OCI-LY7 (cell line): Measurements from ENCODE around the gene ELMO1.

ENCODE experiments used
- EZH2phosphoT487 ChIP-seq: fragments of 200-600 bp; sonication (generic); IDR thresholded peaks from 2 replicates; pipeline ENCODE4 v1.6.1; 2018; ENCODE audit warnings: low read depth, borderline replicate concordance, mild to moderate bottlenecking, mixed run types, antibody characterized with exemption, low read length, moderate library complexity, mixed read lengths
- TF ChIP-seq, protein P1 (sequence below): fragments of 200-600 bp; sonication (generic); conservative IDR thresholded peaks from 2 replicates; pipeline ENCODE4 v1.5.1; 2014; ENCODE audit warnings: mild to moderate bottlenecking, antibody characterized with exemption, low read length, moderate library complexity, mixed read lengths

DNA sequence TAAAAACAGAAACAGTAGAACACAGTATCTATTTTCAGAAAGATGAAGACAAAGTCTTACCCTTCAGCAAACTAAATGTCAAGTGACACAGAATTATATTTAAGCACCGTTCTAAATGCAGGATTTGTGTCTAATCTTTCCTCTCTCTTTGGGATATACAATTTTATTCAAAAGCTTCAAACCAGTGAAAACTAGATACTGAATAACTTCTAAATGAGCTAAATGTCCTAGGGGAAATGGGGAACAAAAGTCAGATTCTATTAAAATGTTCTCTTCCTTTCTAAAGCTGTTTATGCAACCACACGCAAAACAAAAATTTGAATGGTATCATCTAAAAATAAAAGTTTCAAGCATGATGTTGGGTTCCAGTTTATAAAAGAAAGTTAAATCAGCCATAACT is 588.0 kb downstream of the ELMO1 start:
- TF ChIP-seq, protein P1, sequence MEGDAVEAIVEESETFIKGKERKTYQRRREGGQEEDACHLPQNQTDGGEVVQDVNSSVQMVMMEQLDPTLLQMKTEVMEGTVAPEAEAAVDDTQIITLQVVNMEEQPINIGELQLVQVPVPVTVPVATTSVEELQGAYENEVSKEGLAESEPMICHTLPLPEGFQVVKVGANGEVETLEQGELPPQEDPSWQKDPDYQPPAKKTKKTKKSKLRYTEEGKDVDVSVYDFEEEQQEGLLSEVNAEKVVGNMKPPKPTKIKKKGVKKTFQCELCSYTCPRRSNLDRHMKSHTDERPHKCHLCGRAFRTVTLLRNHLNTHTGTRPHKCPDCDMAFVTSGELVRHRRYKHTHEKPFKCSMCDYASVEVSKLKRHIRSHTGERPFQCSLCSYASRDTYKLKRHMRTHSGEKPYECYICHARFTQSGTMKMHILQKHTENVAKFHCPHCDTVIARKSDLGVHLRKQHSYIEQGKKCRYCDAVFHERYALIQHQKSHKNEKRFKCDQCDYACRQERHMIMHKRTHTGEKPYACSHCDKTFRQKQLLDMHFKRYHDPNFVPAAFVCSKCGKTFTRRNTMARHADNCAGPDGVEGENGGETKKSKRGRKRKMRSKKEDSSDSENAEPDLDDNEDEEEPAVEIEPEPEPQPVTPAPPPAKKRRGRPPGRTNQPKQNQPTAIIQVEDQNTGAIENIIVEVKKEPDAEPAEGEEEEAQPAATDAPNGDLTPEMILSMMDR, result no peak
- TF ChIP-seq EZH2phosphoT487, result no peak
